ENCODE data around the gene SORCS2.

SORCS2 gene

GRCh38 chr4:7395645-7396044 lies 203.3 kb downstream of the SORCS2 start:
- TF ChIP-seq SIN3A (IDR thresholded peaks at IDR 0.05; ENCODE audit: borderline replicate concordance, insufficient read depth, low read length): no peak
- TF ChIP-seq REST (IDR thresholded peaks at IDR 0.05; ENCODE audit: insufficient read depth in 1 of 2, low read depth in 2 of 2, low read length in 2 of 2): no peak
- no peak for TF ChIP-seq TAF1 (IDR thresholded peaks at IDR 0.05; ENCODE audit: borderline replicate concordance, insufficient read depth, low read length)
- no peak for TF ChIP-seq FOXP2 (optimal IDR thresholded peaks at IDR 0.05; ENCODE audit: borderline replicate concordance, extremely low read depth, extremely low read length, insufficient read depth)
- no peak for TF ChIP-seq POLR2AphosphoS5 (IDR thresholded peaks at IDR 0.05; ENCODE audit: low read depth, low read length)

- no peak for TF ChIP-seq TAF1 (IDR thresholded peaks at IDR 0.05; ENCODE audit: borderline replicate concordance, insufficient read depth, low read length)
- TF ChIP-seq FOXP2 (optimal IDR thresholded peaks at IDR 0.05; ENCODE audit: borderline replicate concordance, extremely low read depth, extremely low read length, insufficient read depth): no peak
- no peak for TF ChIP-seq SIN3A (IDR thresholded peaks at IDR 0.05; ENCODE audit: borderline replicate concordance, insufficient read depth, low read length)
- TF ChIP-seq POLR2AphosphoS5 (IDR thresholded peaks at IDR 0.05; ENCODE audit: low read depth, low read length): no peak
Observed at GRCh38 chr4:7396186-7396910, 204.0 kb downstream of the SORCS2 start.

GRCh38 chr4:7397206-7398103 lies 205.1 kb downstream of the SORCS2 start:
- TF ChIP-seq TAF1 (IDR thresholded peaks at IDR 0.05; ENCODE audit: borderline replicate concordance, insufficient read depth, low read length): no peak
- TF ChIP-seq FOXP2 (optimal IDR thresholded peaks at IDR 0.05; ENCODE audit: borderline replicate concordance, extremely low read depth, extremely low read length, insufficient read depth): no peak
- no peak for TF ChIP-seq REST (IDR thresholded peaks at IDR 0.05; ENCODE audit: insufficient read depth in 1 of 2, low read depth in 2 of 2, low read length in 2 of 2)
- TF ChIP-seq SIN3A (IDR thresholded peaks at IDR 0.05; ENCODE audit: borderline replicate concordance, insufficient read depth, low read length): no peak
- no peak for TF ChIP-seq POLR2AphosphoS5 (IDR thresholded peaks at IDR 0.05; ENCODE audit: low read depth, low read length)

GRCh38 chr4:7398104-7398423 lies 205.7 kb downstream of the SORCS2 start:
- no peak for TF ChIP-seq SIN3A (IDR thresholded peaks at IDR 0.05; ENCODE audit: borderline replicate concordance, insufficient read depth, low read length)
- TF ChIP-seq FOXP2 (optimal IDR thresholded peaks at IDR 0.05; ENCODE audit: borderline replicate concordance, extremely low read depth, extremely low read length, insufficient read depth): no peak
- no peak for TF ChIP-seq TAF1 (IDR thresholded peaks at IDR 0.05; ENCODE audit: borderline replicate concordance, insufficient read depth, low read length)
- no peak for TF ChIP-seq REST (IDR thresholded peaks at IDR 0.05; ENCODE audit: insufficient read depth in 1 of 2, low read depth in 2 of 2, low read length in 2 of 2)
- no peak for TF ChIP-seq POLR2AphosphoS5 (IDR thresholded peaks at IDR 0.05; ENCODE audit: low read depth, low read length)

- TF ChIP-seq FOXP2 (optimal IDR thresholded peaks at IDR 0.05; ENCODE audit: borderline replicate concordance, extremely low read depth, extremely low read length, insufficient read depth) (no peak), SIN3A (IDR thresholded peaks at IDR 0.05; ENCODE audit: borderline replicate concordance, insufficient read depth, low read length) (no peak), REST (IDR thresholded peaks at IDR 0.05; ENCODE audit: insufficient read depth in 1 of 2, low read depth in 2 of 2, low read length in 2 of 2) (no peak), TAF1 (IDR thresholded peaks at IDR 0.05; ENCODE audit: borderline replicate concordance, insufficient read depth, low read length) (no peak), POLR2AphosphoS5 (IDR thresholded peaks at IDR 0.05; ENCODE audit: low read depth, low read length) (no peak)
Observed at GRCh38 chr4:7398788-7399439, 206.6 kb downstream of the SORCS2 start.

All from PFSK-1 (cell line).